ENCODE data around the gene PIK3R6. TPM values are rescaled to one million over a fixed set of nuclear protein-coding genes. Genes with fewer than 3 reads are reported as not detected.

Gene PIK3R6
- total RNA-seq, 1 experiment from 2014 or later = not detected

GRCh38 chr17:8896087-8896486 is 28.6 kb upstream of the PIK3R6 start:
- intact Hi-C loops (cut with micrococcal nuclease) = no loop called here
- DNase-seq = no peak
- Histone ChIP-seq H3K79me2 (ENCODE audit: low read length) (no peaks in the 10 kb centered on the region), H3K36me3 (ENCODE audit: low read depth, low read length) (no peaks in the 10 kb centered on the region), H3K9me3 (ENCODE audit: low read length) (no peaks in the 10 kb centered on the region), H3K27ac (ENCODE audit: low read length) (no peak overlapping the region), H2AFZ (ENCODE audit: low read length) (no peak overlapping the region), H3K27me3 (ENCODE audit: low read length) (peaks cover 12% of the 10 kb centered on the region; the same call in 1 of the 2 replicates), H4K20me1 (ENCODE audit: low read length) (no peaks in the 10 kb centered on the region), H3F3A (ENCODE audit: low read length, unreplicated experiment) (no peaks in the 10 kb centered on the region), H3K4me3 (ENCODE audit: low read length) (no peak overlapping the region), H3K4me2 (ENCODE audit: low read length) (no peak overlapping the region), H3K9ac (ENCODE audit: low read length) (no peak overlapping the region), H3K9me2 (replicated peaks; ENCODE audit: low read length) (no peaks in the 10 kb centered on the region), H3K4me1 (ENCODE audit: insufficient read depth, low read length) (no peaks in the 10 kb centered on the region)
- no TSS peak for BruUV-seq (replicated peaks)
- CTCF ChIA-PET = no interaction called here
- no peak for TF ChIP-seq EZH2 (IDR thresholded peaks at IDR 0.05; ENCODE audit: low read length, unreplicated experiment)
- no peak for ATAC-seq
- POLR2A ChIA-PET (ENCODE audit: unreplicated experiment) = no interaction called here

- ATAC-seq (peak; percentile 56), DNase-seq (peak; percentile 58)
- no peaks in the 10 kb centered on the region for H3K4me1 ChIP-seq (ENCODE audit: insufficient read depth, low read length)
- no peak overlapping the region for H3K9ac ChIP-seq (ENCODE audit: low read length)
- H4K20me1 ChIP-seq (ENCODE audit: low read length) = no peaks in the 10 kb centered on the region
- H3F3A ChIP-seq (ENCODE audit: low read length, unreplicated experiment) = no peaks in the 10 kb centered on the region
- BruUV-seq (replicated peaks) = no TSS peak
- POLR2A ChIA-PET (ENCODE audit: unreplicated experiment) = no interaction called here
- H3K79me2 ChIP-seq (ENCODE audit: low read length) = no peaks in the 10 kb centered on the region
- no peaks in the 10 kb centered on the region for H3K36me3 ChIP-seq (ENCODE audit: low read depth, low read length)
- H3K27ac ChIP-seq (ENCODE audit: low read length) = no peak overlapping the region
- CTCF ChIA-PET = no interaction called here
- peaks cover 5% of the 10 kb centered on the region; the same call in 1 of the 2 replicates for H3K27me3 ChIP-seq (ENCODE audit: low read length)
- no peak overlapping the region for H3K4me2 ChIP-seq (ENCODE audit: low read length)
- H3K9me3 ChIP-seq (ENCODE audit: low read length) = no peaks in the 10 kb centered on the region
- no peaks in the 10 kb centered on the region for H3K9me2 ChIP-seq (replicated peaks; ENCODE audit: low read length)
- intact Hi-C loops (cut with micrococcal nuclease) = no loop called here
- H3K4me3 ChIP-seq (ENCODE audit: low read length) = no peak overlapping the region
- no peak overlapping the region for H2AFZ ChIP-seq (ENCODE audit: low read length)
- no peak for TF ChIP-seq EZH2phosphoT487 (IDR thresholded peaks at IDR 0.05; ENCODE audit: borderline replicate concordance, low read length)
- TF ChIP-seq CTCF (conservative IDR thresholded peaks at IDR 0.05; ENCODE audit: low read depth, low read length) = peak; percentile 62
Measured at GRCh38 chr17:8894673-8895578, 27.5 kb upstream of the PIK3R6 start.

- no peak overlapping the region for H3K4me3 ChIP-seq (ENCODE audit: low read length)
- H3K79me2 ChIP-seq (ENCODE audit: low read length) = no peaks in the 10 kb centered on the region
- BruUV-seq (replicated peaks) = no TSS peak
- POLR2A ChIA-PET (ENCODE audit: unreplicated experiment) = no interaction called here
- TF ChIP-seq EZH2phosphoT487 (IDR thresholded peaks at IDR 0.05; ENCODE audit: borderline replicate concordance, low read length) (no peak), CTCF (conservative IDR thresholded peaks at IDR 0.05; ENCODE audit: low read depth, low read length) (no peak), EZH2 (IDR thresholded peaks at IDR 0.05; ENCODE audit: low read length, unreplicated experiment) (no peak)
- H3K4me2 ChIP-seq (ENCODE audit: low read length) = no peak overlapping the region
- H3K36me3 ChIP-seq (ENCODE audit: low read depth, low read length) = no peaks in the 10 kb centered on the region
- no peak overlapping the region for H3K9ac ChIP-seq (ENCODE audit: low read length)
- no peaks in the 10 kb centered on the region for H3K4me1 ChIP-seq (ENCODE audit: insufficient read depth, low read length)
- no peaks in the 10 kb centered on the region for H3F3A ChIP-seq (ENCODE audit: low read length, unreplicated experiment)
- no peaks in the 10 kb centered on the region for H3K9me3 ChIP-seq (ENCODE audit: low read length)
- CTCF ChIA-PET = no interaction called here
- DNase-seq (no peak), ATAC-seq (no peak)
- no peak overlapping the region for H2AFZ ChIP-seq (ENCODE audit: low read length)
- no peaks in the 10 kb centered on the region for H4K20me1 ChIP-seq (ENCODE audit: low read length)
- no peaks in the 10 kb centered on the region for H3K9me2 ChIP-seq (replicated peaks; ENCODE audit: low read length)
- intact Hi-C loops (cut with micrococcal nuclease) = no loop called here
- H3K27me3 ChIP-seq (ENCODE audit: low read length) = peaks cover 5% of the 10 kb centered on the region; the same call in 1 of the 2 replicates
- no peak overlapping the region for H3K27ac ChIP-seq (ENCODE audit: low read length)
Measured at GRCh38 chr17:8894202-8894671, 26.8 kb upstream of the PIK3R6 start.

All from PC-3 (cell line).